Kidney epithelial cell (primary cell): Measurements from ENCODE around the gene AP1S3. TPM values are rescaled to one million over a fixed set of nuclear protein-coding genes. Genes with fewer than 3 reads are reported as not detected.

Source experiments
- DNase-seq: peaks from one replicate; pipeline ENCODE4 v3.0.0-alpha.2; 2010; ENCODE audit warnings: low read depth
- H3K27me3 ChIP-seq: 2 replicates; pipeline ENCODE4 v1.6.0; 2011; ENCODE audit warnings: low read length; ENCODE audit not compliant: control insufficient read depth, insufficient read depth
- H3K36me3 ChIP-seq: 2 replicates; pipeline ENCODE4 v1.5.1; 2011; ENCODE audit warnings: low read length; ENCODE audit not compliant: control insufficient read depth, insufficient read depth
- H3K4me3 ChIP-seq: 2 replicates; pipeline ENCODE4 v1.5.1; 2011; ENCODE audit warnings: low read depth, mild to moderate bottlenecking, control low read depth, low read length
- CTCF ChIP-seq: IDR thresholded peaks from 2 replicates; pipeline ENCODE4 v1.5.1; 2011; ENCODE audit warnings: mild to moderate bottlenecking, moderate library complexity, low read length, control low read depth, inconsistent platforms; ENCODE audit not compliant: insufficient read depth, poor library complexity, severe bottlenecking
- total RNA-seq: library from RNA; depleted of rRNA; stranded (reverse); fragments of >200 nt; gene quantifications from 2 replicates; pipeline ENCODE4 v1.2.3, GENCODE V29; 2015

Gene AP1S3
- total RNA-seq, 1 donor from 2014 or later: 22.4 TPM

GRCh38 chr2:223865907-223866508, 28.6 kb upstream of the AP1S3 start:
- Histone ChIP-seq H3K36me3 (no peaks in the 10 kb centered on the region), H3K4me3 (no peak overlapping the region), H3K27me3 (no peaks in the 10 kb centered on the region)
- DNase-seq: no peak
- no peak for TF ChIP-seq CTCF

DNA sequence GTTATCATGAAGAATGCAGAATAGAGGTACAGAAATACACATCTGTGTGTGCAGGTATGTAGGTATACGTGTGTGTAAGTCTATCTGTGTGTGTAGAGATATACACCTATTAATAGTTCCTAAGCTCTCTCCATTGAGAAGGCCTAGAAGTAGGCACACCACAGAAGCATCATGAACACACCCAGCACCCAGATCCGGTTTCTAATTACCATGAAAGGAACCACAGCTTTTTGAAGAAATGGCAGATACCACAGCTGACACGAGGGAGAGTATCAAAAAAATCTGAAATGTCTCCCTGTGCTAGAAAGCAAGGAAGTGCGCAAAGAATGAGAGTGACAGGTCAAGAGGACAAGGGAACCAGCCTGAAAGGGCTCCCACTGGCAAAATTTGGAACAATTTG, 27.7 kb upstream of the AP1S3 start:
- no peaks in the 10 kb centered on the region for H3K36me3 ChIP-seq
- no peak overlapping the region for H3K4me3 ChIP-seq
- no peaks in the 10 kb centered on the region for H3K27me3 ChIP-seq
- no peak for DNase-seq
- TF ChIP-seq CTCF: no peak

GRCh38 chr2:223863491-223863890, 26.1 kb upstream of the AP1S3 start:
- Histone ChIP-seq H3K36me3 (no peaks in the 10 kb centered on the region), H3K4me3 (no peak overlapping the region), H3K27me3 (no peaks in the 10 kb centered on the region)
- no peak for DNase-seq
- TF ChIP-seq CTCF: no peak

DNA sequence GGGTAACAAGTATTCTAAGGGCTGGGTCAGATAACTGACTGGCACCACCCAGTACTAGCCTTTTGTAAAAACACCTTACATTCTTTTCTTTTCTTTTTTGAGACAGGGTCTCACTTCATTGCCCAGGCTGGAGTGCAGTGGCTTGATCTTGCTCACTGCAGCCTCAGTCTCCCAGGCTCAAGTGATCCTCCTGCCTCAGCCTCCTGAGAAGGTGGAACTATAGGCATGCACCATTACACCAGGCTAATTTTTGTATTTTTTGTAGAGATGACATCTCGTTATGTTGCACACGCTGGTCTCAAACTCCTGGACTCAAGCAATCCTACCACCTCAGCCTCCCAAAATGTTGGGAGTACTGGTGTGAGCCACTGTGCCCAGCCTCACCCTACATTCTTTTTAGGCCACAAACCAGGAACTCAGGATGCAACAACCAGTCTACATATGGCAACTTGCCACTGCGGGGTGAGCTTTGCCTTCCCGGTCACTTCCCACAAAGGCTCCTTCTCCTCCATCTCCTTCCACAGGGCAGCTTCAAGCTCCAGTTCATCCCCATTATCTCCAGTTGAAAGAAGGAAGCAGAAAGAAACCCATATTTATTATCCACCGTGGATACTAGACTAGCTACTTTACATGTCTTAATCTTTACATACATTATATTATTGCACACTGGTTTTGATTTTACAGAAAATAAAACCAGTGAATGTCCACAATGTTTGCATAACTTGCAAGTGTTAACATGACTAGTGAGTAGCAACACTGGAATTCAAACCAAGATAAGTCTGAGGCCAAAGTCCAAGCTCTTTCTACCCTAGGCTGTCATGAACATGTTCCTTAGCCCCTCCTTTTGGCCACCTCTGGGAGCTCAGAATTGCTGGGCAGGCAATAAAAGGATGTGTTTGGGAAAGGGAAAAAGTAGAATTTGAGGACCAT, 23.7 kb upstream of the AP1S3 start:
- Histone ChIP-seq H3K27me3 (no peaks in the 10 kb centered on the region), H3K36me3 (no peaks in the 10 kb centered on the region), H3K4me3 (no peak overlapping the region)
- TF ChIP-seq CTCF: no peak
- DNase-seq: no peak

DNA sequence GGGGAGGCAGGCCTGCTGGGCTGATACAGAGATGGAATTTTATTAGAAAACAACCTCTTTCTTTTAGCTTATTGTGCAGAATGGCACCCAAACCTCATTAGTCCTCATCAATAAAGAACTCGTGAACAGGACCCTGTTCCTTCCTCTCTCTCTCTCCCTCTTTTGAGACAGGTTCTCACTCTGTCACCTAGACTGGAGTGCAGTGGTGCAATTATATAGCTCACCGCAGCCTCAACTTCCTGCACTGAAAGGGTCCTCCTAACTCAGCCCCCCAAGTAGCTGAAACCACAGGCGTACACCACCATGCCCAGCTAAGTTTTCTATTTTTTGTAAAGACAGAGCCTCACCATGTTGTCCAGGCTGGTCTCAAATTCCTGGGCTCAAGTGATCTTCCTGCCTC, 21.7 kb upstream of the AP1S3 start:
- Histone ChIP-seq H3K36me3 (no peaks in the 10 kb centered on the region), H3K4me3 (no peak overlapping the region), H3K27me3 (no peaks in the 10 kb centered on the region)
- DNase-seq: no peak
- no peak for TF ChIP-seq CTCF
